ENCODE results near the gene SLC1A6.

GRCh38 chr19:14985133-14985532, 5.5 kb upstream of the SLC1A6 start:
- TF ChIP-seq CTCF (IDR thresholded peaks at IDR 0.05; ENCODE audit: low read depth, low read length, poor library complexity, severe bottlenecking) = no peak
- no peak for TF ChIP-seq EZH2phosphoT487 (IDR thresholded peaks at IDR 0.05; ENCODE audit: borderline replicate concordance, low read length)
